ENCODE results near the gene S100A13.

DNA sequence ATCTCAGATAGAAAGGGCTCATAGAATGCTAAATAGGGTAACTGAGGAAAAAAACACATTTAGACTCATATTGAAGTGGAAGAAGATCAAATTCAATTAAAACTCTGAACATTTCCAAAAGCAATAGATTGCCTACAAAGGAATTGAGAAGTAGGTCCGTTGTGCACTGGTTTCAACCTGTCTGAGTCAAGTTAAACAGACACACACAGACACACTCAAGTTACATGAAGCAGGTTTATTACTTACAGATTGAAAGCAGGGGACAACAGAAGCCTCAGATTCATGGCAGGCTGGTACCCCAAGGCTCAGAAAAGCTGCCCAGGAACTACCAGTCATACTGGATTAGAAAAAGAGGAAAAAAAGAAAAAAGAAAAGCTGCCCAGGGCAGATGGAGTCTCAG, 41.0 kb downstream of the S100A13 start:
- no peak for TF ChIP-seq POLR2AphosphoS5 (IDR thresholded peaks at IDR 0.05)
- TF ChIP-seq, protein P1, sequence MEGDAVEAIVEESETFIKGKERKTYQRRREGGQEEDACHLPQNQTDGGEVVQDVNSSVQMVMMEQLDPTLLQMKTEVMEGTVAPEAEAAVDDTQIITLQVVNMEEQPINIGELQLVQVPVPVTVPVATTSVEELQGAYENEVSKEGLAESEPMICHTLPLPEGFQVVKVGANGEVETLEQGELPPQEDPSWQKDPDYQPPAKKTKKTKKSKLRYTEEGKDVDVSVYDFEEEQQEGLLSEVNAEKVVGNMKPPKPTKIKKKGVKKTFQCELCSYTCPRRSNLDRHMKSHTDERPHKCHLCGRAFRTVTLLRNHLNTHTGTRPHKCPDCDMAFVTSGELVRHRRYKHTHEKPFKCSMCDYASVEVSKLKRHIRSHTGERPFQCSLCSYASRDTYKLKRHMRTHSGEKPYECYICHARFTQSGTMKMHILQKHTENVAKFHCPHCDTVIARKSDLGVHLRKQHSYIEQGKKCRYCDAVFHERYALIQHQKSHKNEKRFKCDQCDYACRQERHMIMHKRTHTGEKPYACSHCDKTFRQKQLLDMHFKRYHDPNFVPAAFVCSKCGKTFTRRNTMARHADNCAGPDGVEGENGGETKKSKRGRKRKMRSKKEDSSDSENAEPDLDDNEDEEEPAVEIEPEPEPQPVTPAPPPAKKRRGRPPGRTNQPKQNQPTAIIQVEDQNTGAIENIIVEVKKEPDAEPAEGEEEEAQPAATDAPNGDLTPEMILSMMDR (IDR thresholded peaks at IDR 0.05): no peak

Data from suprapubic skin (tissue), 3 donors.